K562 (cell line): ENCODE measurements around the gene ZNF2. TPM values are rescaled to one million over a fixed set of nuclear protein-coding genes. Genes with fewer than 3 reads are reported as not detected.

Experiments
- ATAC-seq: fragments of 200-7000 bp; cut with Tn5 transposase; 3 replicates; pipeline ENCODE4 v1.9.1; 2020; ENCODE audit warnings: moderate library complexity
- BruUV-seq: library from RNA; stranded (reverse); fragments of 400-500 nt; replicated peaks from 2 replicates; lab custom pipeline; 2021; lab: Mats Ljungman, UMichigan
- CTCF ChIA-PET: fragments of 300-600 bp; formaldehyde crosslinking; extraction: SDS; loops from one replicate; lab custom pipeline; 2021; ENCODE audit warnings: low intra/inter-chr PET ratio; lab: Yijun Ruan, JAX
- POLR2A ChIA-PET: fragments of 300-600, 350-650 bp; sonication (Branson Sonifier 250); formaldehyde crosslinking; extraction: SDS; loops from one replicate; lab custom pipeline; 2021; ENCODE audit warnings: antibody characterized with exemption, inconsistent platforms; lab: Yijun Ruan, JAX
- DNase-seq, 4 experiments: peaks; one replicate each; pipeline versions ENCODE4 v3.0.0 to v3.0.0-alpha.2; 2011 to 2018; ENCODE audit warnings: low spot score in 3 of 4, mixed read lengths in 3 of 4; ENCODE audit errors: extremely low read depth in 1 of 4
- FAIRE-seq: peaks from 2 replicates; lab custom pipeline; 2011; peaks lifted over from hg19 to GRCh38; lab: Jason Lieb, UNC
- H2AFZ ChIP-seq: 2 replicates; pipeline ENCODE4 v1.6.0; 2011; ENCODE audit warnings: low read depth, low read length, control low read depth, inconsistent platforms
- H3K27ac ChIP-seq: fragments of 200-600 bp; 3 replicates; pipeline ENCODE4 v1.8.0; 2011; ENCODE audit warnings: low read depth, mild to moderate bottlenecking, control low read depth, inconsistent platforms, low read length, moderate library complexity, mixed read lengths; ENCODE audit errors: extremely low read depth
- H3K27me3 ChIP-seq, 2 experiments: fragments of 300-600 bp in 1 of 2; 2 replicates in 1 of 2; 3 replicates in 1 of 2; pipeline versions ENCODE4 v1.6.0 to v1.8.0; 2011; ENCODE audit warnings: inconsistent platforms in 2 of 2, low read length in 2 of 2, mild to moderate bottlenecking in 1 of 2, mixed read lengths in 1 of 2, moderate library complexity in 1 of 2; ENCODE audit not compliant: control insufficient read depth in 2 of 2, insufficient read depth in 2 of 2
- H3K36me3 ChIP-seq: fragments of 300-600 bp; 3 replicates; pipeline ENCODE4 v1.8.0; 2011; ENCODE audit warnings: mild to moderate bottlenecking, low read length, inconsistent platforms; ENCODE audit not compliant: control insufficient read depth, insufficient read depth
- H3K4me1 ChIP-seq, 2 experiments: fragments of 200-600 bp in 1 of 2; replicated peaks in 1 of 2; 2 replicates in 1 of 2; 3 replicates in 1 of 2; pipeline versions ENCODE4 v1.5.1 to v1.8.0; 2011; ENCODE audit warnings: inconsistent platforms in 2 of 2, low read length in 2 of 2, mild to moderate bottlenecking in 1 of 2, mixed read lengths in 1 of 2, moderate library complexity in 1 of 2; ENCODE audit not compliant: control insufficient read depth in 2 of 2, insufficient read depth in 2 of 2
- H3K4me2 ChIP-seq: 2 replicates; pipeline ENCODE4 v1.6.1; 2011; ENCODE audit warnings: low read length, control low read depth, inconsistent platforms, mixed read lengths; ENCODE audit not compliant: insufficient read depth
- H3K4me3 ChIP-seq: fragments of 200-600 bp; sonication (generic), shearing (Covaris generic); 2 replicates; pipeline ENCODE4 v1.5.1; 2016; ENCODE audit warnings: control low read depth, inconsistent platforms
- H3K79me2 ChIP-seq: fragments of 200-600 bp; 3 replicates; pipeline ENCODE4 v1.8.0; 2011; ENCODE audit warnings: low read length, inconsistent platforms; ENCODE audit not compliant: control insufficient read depth, insufficient read depth
- H3K9ac ChIP-seq, 2 experiments: 2 replicates each; pipeline versions ENCODE4 v1.6.0 to v1.6.1; 2011; ENCODE audit warnings: low read depth in 2 of 2, low read length in 2 of 2, control low read depth in 1 of 2, inconsistent platforms in 1 of 2, mild to moderate bottlenecking in 1 of 2, mixed read lengths in 1 of 2; ENCODE audit not compliant: insufficient read depth in 1 of 2
- H3K9me1 ChIP-seq: one replicate; pipeline ENCODE4 v1.6.0; 2011; ENCODE audit warnings: inconsistent platforms, mild to moderate bottlenecking, low read length, moderate library complexity; ENCODE audit not compliant: control insufficient read depth, insufficient read depth
- H3K9me3 ChIP-seq: replicated peaks from 2 replicates; pipeline ENCODE4 v1.5.1; 2011; ENCODE audit warnings: low read depth, low read length, inconsistent platforms; ENCODE audit not compliant: control insufficient read depth, insufficient read depth
- H4K20me1 ChIP-seq: replicated peaks from 2 replicates; pipeline ENCODE4 v1.6.1; 2011; ENCODE audit warnings: low read length, inconsistent platforms, mixed read lengths; ENCODE audit not compliant: control insufficient read depth, insufficient read depth
- ARHGAP35 ChIP-seq: fragments of 450-650 bp; IDR thresholded peaks from 2 replicates; pipeline ENCODE4 v1.6.1; 2018; ENCODE audit not compliant: partially characterized antibody
- PHF20 ChIP-seq: fragments of 450-650 bp; IDR thresholded peaks from 2 replicates; pipeline ENCODE4 v1.6.1; 2018; ENCODE audit not compliant: partially characterized antibody
- TRIM28 ChIP-seq: fragments of 450-650 bp; IDR thresholded peaks from 2 replicates; pipeline ENCODE4 v1.6.1; 2017
- WHSC1 ChIP-seq: IDR thresholded peaks from one replicate; pipeline ENCODE4 v1.6.1; 2012; ENCODE audit warnings: low read length, control low read depth, inconsistent platforms
- ZNF274 ChIP-seq: IDR thresholded peaks from 2 replicates; pipeline ENCODE4 v1.6.1; 2011; ENCODE audit warnings: low read depth, mild to moderate bottlenecking, low read length, moderate library complexity, borderline replicate concordance
- ZNF75A ChIP-seq: fragments of 450-650 bp; formaldehyde crosslinking; IDR thresholded peaks from 2 replicates; pipeline ENCODE4 v1.4.0; 2020; ENCODE audit warnings: mild to moderate bottlenecking
- WGBS: fragments of 100-300 bp; shearing (Covaris generic); methylation state at CpG from one replicate; pipeline ENCODE4 v1.1.6; 2016; ENCODE audit warnings: low coverage, mixed read lengths; ENCODE audit not compliant: insufficient coverage; ENCODE audit errors: missing lambda C conversion rate; 5-methylcytosine and 5-hydroxymethylcytosine counted together
- in situ Hi-C: fragments of 300-500 bp; cut with MboI; formaldehyde crosslinking; loops from 4 replicates; pipeline ENCODE4 v1.15.0; 2018; ENCODE audit warnings: inconsistent platforms, mixed read lengths
- intact Hi-C: fragments of 100-400 bp; cut with micrococcal nuclease; formaldehyde crosslinking; loops from 2 replicates; pipeline ENCODE4 v1.14.2; 2022
- polyA plus RNA-seq, 8 experiments: library from polyadenylated mRNA; depleted of rRNA in 4 of 8; stranded (reverse) in 5 of 8; unstranded in 3 of 8; fragments of >200 nt; fragmentation: Nextera tagmentation in 2 of 8; fragmentation: Illumina TruSeq in 1 of 8; extraction: Ambion mirVana in 2 of 8; extraction: Trizol in 1 of 8; gene quantifications; 2 replicates each; pipeline versions ENCODE4 v1.2.1 to v1.2.3, GENCODE V29; 2011 to 2014; ENCODE audit warnings: inconsistent platforms in 1 of 8, missing spikeins in 1 of 8
- total RNA-seq, 7 experiments: library from RNA; depleted of rRNA in 6 of 7; stranded (reverse); fragments of >200 nt in 6 of 7; fragmentation: Illumina TruSeq in 2 of 7; extraction: Trizol in 2 of 7; gene quantifications; 2 replicates each; pipeline versions ENCODE4 v1.2.1 to v1.2.3, GENCODE V29; 2011 to 2021; ENCODE audit warnings: low replicate concordance in 1 of 7
- TF ChIP-seq, protein P1 (sequence below): conservative IDR thresholded peaks from 2 replicates; pipeline ENCODE4 v1.6.1; 2011; ENCODE audit warnings: low read depth, mild to moderate bottlenecking, low read length; ENCODE audit not compliant: control insufficient read depth
- TF ChIP-seq, protein P2 (sequence below): fragments of 250-450 bp; sonication (Bioruptor Pico); IDR thresholded peaks from 2 replicates; pipeline ENCODE4 v1.8.0; 2021; ENCODE audit warnings: borderline replicate concordance, mild to moderate bottlenecking, moderate library complexity; ENCODE audit not compliant: poor library complexity, severe bottlenecking
- TF ChIP-seq, protein P3 (sequence below): sonication (generic); formaldehyde crosslinking; IDR thresholded peaks from 2 replicates; pipeline ENCODE4 v1.8.1; 2023; ENCODE audit warnings: mild to moderate bottlenecking, missing genetic modification reagents

Gene ZNF2
- total and polyA plus RNA-seq, 9 of the 15 experiments (the other 6 are each of a cell fraction or from before 2014, with no cell fraction given) = 1.6 to 4.5 (median 3.4) TPM

DNA sequence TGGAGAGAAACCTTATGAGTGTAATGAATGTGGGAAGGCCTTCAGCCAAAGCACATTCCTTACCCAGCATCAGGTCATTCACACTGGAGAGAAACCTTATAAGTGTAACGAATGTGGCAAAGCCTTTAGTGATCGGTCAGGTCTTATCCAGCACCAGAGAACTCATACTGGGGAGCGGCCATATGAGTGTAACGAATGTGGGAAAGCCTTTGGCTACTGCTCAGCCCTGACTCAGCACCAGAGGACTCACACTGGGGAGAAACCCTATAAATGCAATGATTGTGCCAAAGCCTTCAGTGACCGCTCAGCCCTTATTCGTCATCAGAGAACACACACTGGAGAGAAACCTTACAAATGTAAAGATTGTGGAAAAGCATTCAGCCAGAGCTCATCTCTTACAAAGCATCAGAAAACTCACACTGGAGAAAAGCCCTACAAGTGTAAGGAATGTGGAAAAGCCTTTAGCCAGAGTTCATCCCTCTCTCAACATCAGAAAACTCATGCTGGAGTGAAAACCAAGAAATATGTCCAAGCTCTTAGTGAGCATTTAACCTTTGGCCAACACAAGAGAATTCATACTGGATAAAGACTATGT lies 49.5 kb downstream of the ZNF2 start:
- Histone ChIP-seq H2AFZ (no peak overlapping the region), H3K4me3 (no peak overlapping the region), H3K9me3 (peaks cover 9% of the 10 kb centered on the region; the same call in 1 of the 2 replicates), H3K4me2 (no peak overlapping the region), H3K36me3 (no peaks in the 10 kb centered on the region), H3K27ac (no peak overlapping the region), H3K9ac (no peak overlapping the region), H3K79me2 (no peaks in the 10 kb centered on the region), H3K9me1 (no peaks in the 10 kb centered on the region), H3K27me3 (no peaks in the 10 kb centered on the region), H4K20me1 (no peaks in the 10 kb centered on the region), H3K4me1 (no peaks in the 10 kb centered on the region)
- BruUV-seq = no TSS peak
- no peak for FAIRE-seq
- ChIA-PET CTCF (no interaction called here), POLR2A (no interaction called here)
- ATAC-seq = no peak
- DNase-seq = no peak
- in situ Hi-C loops (no loop called here), intact Hi-C loops (no loop called here)
- TF ChIP-seq, protein P1, sequence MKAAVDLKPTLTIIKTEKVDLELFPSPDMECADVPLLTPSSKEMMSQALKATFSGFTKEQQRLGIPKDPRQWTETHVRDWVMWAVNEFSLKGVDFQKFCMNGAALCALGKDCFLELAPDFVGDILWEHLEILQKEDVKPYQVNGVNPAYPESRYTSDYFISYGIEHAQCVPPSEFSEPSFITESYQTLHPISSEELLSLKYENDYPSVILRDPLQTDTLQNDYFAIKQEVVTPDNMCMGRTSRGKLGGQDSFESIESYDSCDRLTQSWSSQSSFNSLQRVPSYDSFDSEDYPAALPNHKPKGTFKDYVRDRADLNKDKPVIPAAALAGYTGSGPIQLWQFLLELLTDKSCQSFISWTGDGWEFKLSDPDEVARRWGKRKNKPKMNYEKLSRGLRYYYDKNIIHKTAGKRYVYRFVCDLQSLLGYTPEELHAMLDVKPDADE = peak; percentile 66; the same call in 1 of the 2 replicates
- 0 out of 2 replicates have a peak, but pooled peaks have one; percentile 51 for TF ChIP-seq TRIM28
- TF ChIP-seq WHSC1 = no peak
- TF ChIP-seq ZNF274 = peak; percentile 98
- no peak for TF ChIP-seq ARHGAP35
- WGBS = 0% methylated on average over 6 of the region's 6 CpGs

DNA sequence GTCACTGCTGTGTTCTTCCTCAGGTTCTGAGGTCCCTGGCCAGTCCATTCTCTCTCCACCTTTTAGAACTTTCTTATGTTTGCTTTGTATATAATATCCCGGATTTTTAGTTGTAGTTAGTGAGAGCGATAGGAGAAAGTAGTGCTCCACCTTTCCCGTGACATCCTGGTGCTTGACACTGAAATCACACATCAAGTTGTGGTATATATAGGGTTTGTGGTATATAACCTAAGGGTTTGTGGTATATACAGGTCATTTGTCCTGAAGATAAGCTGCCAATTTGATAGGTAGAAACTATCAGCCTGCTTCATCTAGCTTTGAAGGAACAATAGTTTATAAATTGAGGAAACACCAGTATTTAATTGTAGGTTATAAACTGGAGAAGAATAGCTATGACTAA lies 54.8 kb downstream of the ZNF2 start:
- H3K4me2 ChIP-seq = no peak overlapping the region
- peaks cover under 1% of the 10 kb centered on the region for H3K9me3 ChIP-seq
- no peak for FAIRE-seq
- no peaks in the 10 kb centered on the region for H3K9me1 ChIP-seq
- H3K27ac ChIP-seq = no peak overlapping the region
- DNase-seq = no peak
- CTCF ChIA-PET = no interaction called here
- H4K20me1 ChIP-seq = no peaks in the 10 kb centered on the region
- in situ Hi-C loops (no loop called here), intact Hi-C loops (no loop called here)
- POLR2A ChIA-PET = no interaction called here
- H3K27me3 ChIP-seq = no peaks in the 10 kb centered on the region
- H3K4me1 ChIP-seq = no peaks in the 10 kb centered on the region
- H3K9ac ChIP-seq = no peak overlapping the region
- 0% methylated on average over 3 of the region's 3 CpGs for WGBS
- ATAC-seq = no peak
- no peak overlapping the region for H2AFZ ChIP-seq
- H3K4me3 ChIP-seq = no peak overlapping the region
- BruUV-seq = no TSS peak
- H3K36me3 ChIP-seq = no peaks in the 10 kb centered on the region
- H3K79me2 ChIP-seq = no peaks in the 10 kb centered on the region
- TF ChIP-seq, protein P2, sequence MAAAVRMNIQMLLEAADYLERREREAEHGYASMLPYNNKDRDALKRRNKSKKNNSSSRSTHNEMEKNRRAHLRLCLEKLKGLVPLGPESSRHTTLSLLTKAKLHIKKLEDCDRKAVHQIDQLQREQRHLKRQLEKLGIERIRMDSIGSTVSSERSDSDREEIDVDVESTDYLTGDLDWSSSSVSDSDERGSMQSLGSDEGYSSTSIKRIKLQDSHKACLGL = no peak
- no peak for TF ChIP-seq ZNF75A (CRISPR knock-in tag)
- TF ChIP-seq, protein P1 = no peak
- TF ChIP-seq PHF20 = no peak
- TF ChIP-seq, protein P3, sequence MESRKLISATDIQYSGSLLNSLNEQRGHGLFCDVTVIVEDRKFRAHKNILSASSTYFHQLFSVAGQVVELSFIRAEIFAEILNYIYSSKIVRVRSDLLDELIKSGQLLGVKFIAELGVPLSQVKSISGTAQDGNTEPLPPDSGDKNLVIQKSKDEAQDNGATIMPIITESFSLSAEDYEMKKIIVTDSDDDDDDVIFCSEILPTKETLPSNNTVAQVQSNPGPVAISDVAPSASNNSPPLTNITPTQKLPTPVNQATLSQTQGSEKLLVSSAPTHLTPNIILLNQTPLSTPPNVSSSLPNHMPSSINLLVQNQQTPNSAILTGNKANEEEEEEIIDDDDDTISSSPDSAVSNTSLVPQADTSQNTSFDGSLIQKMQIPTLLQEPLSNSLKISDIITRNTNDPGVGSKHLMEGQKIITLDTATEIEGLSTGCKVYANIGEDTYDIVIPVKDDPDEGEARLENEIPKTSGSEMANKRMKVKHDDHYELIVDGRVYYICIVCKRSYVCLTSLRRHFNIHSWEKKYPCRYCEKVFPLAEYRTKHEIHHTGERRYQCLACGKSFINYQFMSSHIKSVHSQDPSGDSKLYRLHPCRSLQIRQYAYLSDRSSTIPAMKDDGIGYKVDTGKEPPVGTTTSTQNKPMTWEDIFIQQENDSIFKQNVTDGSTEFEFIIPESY = no peak
